Measurements from ENCODE around the gene ENG.

GRCh38 chr9:127876764-127877562 is 22.5 kb upstream of the ENG start:
- TF ChIP-seq CTCF (IDR thresholded peaks at IDR 0.05) (no peak), EZH2 (IDR thresholded peaks at IDR 0.05) (no peak)

Data from neural progenitor cell (in vitro differentiated cells).